GM18526 (cell line): ENCODE results near the gene PHB1.

Source experiments
- POLR2A ChIP-seq: IDR thresholded peaks from 3 replicates; pipeline ENCODE4 v1.6.1; 2011; ENCODE audit not compliant: insufficient read length; ENCODE audit errors: extremely low read depth

The PHB1 gene

GRCh38 chr17:49445591-49445990 is 30.9 kb upstream of the PHB1 start:
- no peak for TF ChIP-seq POLR2A

GRCh38 chr17:49444384-49444783 is 29.7 kb upstream of the PHB1 start:
- TF ChIP-seq POLR2A = no peak

GRCh38 chr17:49443862-49444261 is 29.2 kb upstream of the PHB1 start:
- TF ChIP-seq POLR2A = no peak

GRCh38 chr17:49442041-49442440 is 27.4 kb upstream of the PHB1 start:
- no peak for TF ChIP-seq POLR2A

- no peak for TF ChIP-seq POLR2A
Observed at GRCh38 chr17:49441578-49441977, 26.9 kb upstream of the PHB1 start.

- TF ChIP-seq POLR2A = no peak
Observed at GRCh38 chr17:49440581-49440980, 25.9 kb upstream of the PHB1 start.

GRCh38 chr17:49439673-49440571 is 25.2 kb upstream of the PHB1 start:
- no peak for TF ChIP-seq POLR2A

GRCh38 chr17:49439305-49439672 is 24.6 kb upstream of the PHB1 start:
- no peak for TF ChIP-seq POLR2A

- no peak for TF ChIP-seq POLR2A
Observed at GRCh38 chr17:49438436-49439278, 24.0 kb upstream of the PHB1 start.

GRCh38 chr17:49437696-49438435 is 23.2 kb upstream of the PHB1 start:
- no peak for TF ChIP-seq POLR2A

GRCh38 chr17:49436174-49436573 is 21.5 kb upstream of the PHB1 start:
- TF ChIP-seq POLR2A = no peak

- TF ChIP-seq POLR2A = no peak
Observed at GRCh38 chr17:49435671-49436029, 21.0 kb upstream of the PHB1 start.

- no peak for TF ChIP-seq POLR2A
Observed at GRCh38 chr17:49434821-49435670, 20.4 kb upstream of the PHB1 start.

- TF ChIP-seq POLR2A = no peak
Observed at GRCh38 chr17:49433000-49433694, 18.5 kb upstream of the PHB1 start.
